GM19035 (cell line): ENCODE results near the gene CAMK4.

Experiments used
- ATAC-seq: cut with Tn5 transposase; IDR thresholded peaks from one replicate; pipeline ENCODE4 v1.9.1; 2021; ENCODE audit not compliant: unreplicated experiment

The CAMK4 gene

DNA sequence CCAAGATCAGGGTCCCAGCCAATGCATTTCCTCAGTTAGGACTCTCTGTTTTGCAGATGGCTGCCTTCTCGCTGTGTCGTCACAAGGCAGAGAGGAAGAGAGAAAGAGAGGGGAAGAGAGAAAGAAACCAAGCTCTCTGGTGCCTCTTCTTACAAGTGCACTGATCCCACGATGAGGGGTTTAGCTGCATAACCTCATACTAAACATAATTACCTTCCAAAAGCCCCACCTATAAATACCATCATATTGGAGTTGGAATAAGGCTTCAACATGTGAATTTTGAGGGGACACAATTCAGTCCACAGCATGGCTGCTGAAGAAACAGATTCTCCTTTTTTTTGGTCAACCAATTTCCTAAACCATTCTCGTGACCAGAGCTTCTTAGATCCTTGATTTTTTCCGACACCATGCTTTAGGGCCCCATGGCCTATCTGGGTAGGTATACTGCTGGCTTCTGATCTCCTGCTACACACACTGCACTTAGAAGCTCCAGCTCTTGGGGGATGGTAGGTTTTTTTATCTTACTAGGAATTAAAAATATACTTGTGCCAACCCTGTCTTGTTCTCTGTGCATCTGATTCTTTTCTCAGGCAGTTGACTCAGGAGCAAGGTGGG, 5.1 kb downstream of the CAMK4 start:
- ATAC-seq, result no peak

DNA sequence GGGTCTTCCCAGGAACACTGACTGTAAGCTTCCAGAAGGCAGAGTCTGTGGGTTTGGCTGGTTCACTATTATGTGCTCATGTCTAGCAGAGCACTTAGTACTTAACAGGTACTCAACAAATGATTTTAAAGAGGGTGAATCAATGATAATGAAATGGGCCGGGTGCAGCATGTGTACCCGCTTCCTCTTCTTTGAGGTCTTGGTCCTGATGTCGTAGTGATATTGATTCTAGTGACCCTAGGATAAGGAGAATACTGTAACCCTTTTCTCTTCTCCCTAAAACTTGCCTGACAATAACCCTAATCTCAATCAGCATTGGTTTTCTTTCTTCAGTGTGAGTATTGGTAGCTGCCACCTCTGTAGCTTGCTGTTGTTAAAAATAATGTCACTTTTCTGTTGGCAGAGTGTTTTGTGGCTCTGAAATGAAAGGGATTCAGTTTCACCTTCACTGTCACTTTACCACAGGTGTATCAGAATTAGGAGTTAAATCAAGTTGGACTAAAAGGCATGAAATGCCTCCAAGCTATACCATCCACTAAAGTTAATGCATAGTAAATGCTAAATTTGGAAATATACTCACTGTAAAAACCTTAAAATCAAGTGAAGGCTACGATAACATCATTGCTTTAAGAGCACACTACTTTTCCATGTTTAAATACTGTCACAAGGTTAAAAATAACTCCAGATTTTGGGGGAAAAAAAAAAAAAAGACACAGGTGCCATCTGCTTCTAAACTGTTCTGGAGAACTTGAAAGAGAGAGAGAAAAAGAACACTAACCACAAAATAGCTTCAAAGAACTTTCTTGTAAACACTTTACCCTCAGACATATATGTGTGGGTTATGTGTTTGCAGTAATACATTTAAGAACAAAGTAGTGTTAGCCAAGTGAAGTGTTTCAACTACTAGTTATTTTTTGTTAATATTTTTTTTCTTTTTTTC, 6.0 kb downstream of the CAMK4 start:
- ATAC-seq, result peak; percentile 34

DNA sequence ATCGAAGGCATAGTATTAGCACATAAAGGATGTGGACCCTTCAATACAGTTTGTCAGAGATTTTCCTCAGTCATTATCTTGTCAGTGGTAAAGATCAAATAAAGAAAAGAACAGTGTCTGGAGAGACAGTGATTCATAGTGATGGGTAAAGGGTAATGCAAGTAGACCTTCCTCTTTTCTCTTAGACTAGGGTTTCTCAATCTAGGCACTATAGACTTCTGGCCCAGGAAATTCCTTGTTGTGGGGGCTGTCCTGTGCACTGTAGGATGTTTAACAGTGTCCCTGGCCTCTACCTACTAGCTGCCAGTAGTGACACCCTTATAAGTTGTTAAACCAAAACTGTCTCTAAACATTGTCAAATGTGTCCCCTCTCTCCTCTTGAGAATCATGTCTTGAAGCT, 6.9 kb downstream of the CAMK4 start:
- no peak for ATAC-seq

DNA sequence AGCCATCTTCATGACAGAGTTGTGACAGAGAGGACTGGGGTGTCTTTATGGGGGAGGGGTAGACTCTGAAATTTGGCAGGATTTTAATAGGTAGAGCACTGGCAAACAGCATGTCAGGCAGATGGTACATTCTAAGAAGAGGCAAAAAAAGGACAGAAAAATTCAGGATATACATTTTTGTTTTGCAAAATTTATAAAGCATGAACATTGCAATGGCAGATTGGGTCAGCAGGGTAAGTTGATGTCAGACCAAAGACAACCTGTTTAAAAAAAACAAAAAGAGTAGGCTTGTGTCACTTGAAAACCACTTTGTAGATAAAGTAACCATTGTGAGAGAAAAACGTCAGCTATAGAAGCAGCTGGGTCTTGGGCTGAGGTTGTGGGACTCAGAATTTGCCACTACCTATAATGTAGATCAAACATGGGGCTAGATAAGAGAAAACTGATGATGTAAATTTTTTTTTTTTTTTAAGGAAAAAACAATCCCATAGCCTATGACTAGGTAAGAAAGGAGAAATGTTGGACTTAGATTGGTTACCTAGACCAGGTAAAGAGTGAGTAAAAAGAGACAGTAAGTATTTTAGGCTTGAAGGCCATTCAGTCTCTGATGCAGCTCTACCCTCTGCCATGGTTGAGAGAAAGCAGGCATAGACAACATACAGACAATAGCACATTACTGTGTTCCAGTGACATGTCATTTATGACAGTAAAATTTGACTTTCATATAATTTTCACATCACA, 8.3 kb downstream of the CAMK4 start:
- ATAC-seq, result no peak

DNA sequence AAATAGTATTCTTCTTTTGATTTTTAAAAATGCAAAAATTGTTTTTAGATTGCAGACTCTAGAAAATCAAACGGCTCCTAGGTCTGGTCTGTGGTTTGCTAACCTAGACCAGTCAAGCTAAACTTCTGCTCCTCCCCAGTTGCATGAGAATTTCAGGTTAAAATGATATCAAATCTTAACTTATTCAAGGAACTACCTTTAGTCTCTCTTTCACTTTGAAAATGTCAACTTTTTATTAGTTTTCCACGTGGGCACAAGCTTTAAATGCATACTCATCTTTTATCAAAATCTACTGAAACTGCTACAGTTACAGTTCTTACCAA, 8.8 kb downstream of the CAMK4 start:
- no peak for ATAC-seq

DNA sequence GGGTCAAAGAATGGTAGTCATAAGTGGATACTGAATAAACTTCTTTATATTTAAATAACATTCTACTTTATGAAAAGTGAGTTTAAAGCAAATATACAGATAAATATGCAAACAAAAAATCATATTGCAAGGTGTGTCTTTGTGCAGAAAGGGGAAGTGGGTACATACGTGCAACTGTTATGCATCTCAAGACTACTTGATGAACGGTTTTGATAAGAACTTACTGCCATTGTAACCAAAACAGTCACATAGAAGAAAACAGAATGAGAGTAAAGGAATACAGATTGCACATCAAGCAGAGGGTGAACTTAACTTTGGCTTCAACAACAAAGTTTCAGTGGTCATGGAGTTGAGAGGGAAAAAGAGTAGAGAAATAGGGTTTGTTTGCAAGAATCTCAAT, 9.9 kb downstream of the CAMK4 start:
- ATAC-seq, result no peak

DNA sequence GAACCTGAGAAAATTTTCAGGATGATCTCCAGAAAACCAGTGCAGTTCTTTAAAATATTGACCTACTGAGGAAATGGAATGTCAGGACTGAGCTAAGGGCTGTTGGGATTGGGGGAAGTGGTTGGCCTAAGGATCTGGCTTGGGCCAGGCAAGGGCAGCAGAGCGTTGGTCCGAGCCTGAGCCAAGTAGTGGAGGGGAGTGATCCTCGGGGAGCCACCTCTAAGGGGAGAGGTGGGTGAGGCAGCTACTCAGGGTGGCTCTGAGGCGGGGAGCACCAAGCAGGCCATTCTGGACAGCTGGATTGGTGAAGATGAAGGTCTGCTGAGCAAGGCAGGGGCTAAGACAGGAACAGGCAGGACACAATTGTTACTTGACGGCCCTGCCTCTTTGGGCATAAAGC, 11.5 kb downstream of the CAMK4 start:
- no peak for ATAC-seq

DNA sequence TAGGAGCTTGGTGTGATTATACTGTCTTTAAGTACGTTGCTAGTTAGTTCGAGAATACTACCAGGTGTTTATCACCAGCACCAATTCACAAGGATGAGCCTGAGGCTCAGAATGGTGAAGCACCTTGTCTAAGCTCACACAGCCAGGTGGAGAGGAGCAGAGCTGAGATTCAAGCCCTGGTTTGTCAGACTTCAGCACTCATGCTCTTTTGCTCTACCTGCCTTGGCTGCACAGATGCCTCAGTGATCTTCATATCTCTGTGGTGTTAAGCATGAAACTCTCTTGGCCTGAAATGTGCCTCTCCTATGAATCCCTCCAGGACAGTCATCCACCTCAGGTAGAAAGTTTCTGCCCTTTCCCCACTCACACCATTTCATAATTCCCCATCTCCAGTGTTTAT, 12.2 kb downstream of the CAMK4 start:
- ATAC-seq, result no peak

DNA sequence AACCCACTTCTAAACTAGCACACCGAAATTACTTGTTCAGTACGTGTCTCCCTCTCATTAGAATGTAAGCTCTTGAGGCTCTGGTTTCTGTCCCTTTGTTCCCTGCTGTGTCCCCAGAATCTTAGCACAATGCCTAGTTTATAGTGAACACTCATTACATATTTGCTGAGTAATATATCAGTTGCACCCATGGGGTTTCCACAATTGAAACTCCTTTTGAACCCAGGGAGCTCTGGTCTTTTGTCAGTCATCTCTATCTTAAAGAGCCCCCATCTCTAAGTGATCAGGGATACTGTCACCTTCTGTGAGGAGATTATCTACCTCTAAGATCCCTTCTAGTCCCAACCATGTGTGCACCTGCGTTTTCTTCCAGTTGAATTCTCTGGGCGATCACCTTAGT, 12.8 kb downstream of the CAMK4 start:
- ATAC-seq, result no peak

DNA sequence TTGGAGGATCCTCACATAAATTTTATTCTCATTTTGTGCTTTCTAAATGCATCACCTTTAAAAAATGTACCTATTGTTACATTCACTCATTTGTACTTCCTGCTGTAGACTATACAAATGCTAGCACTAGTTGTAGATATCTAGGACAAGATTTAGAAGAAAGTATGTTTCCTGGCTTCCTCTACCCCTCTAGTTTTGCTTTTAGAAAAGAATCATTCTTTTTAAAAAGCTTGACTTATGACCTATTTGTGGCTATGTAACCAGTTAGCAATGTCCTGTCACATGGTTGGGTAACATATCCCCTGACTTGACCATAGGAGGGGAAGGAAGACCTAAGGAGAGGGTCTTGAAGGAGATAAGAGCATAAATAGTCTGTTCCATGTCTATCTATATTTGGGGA, 13.3 kb downstream of the CAMK4 start:
- ATAC-seq, result no peak

DNA sequence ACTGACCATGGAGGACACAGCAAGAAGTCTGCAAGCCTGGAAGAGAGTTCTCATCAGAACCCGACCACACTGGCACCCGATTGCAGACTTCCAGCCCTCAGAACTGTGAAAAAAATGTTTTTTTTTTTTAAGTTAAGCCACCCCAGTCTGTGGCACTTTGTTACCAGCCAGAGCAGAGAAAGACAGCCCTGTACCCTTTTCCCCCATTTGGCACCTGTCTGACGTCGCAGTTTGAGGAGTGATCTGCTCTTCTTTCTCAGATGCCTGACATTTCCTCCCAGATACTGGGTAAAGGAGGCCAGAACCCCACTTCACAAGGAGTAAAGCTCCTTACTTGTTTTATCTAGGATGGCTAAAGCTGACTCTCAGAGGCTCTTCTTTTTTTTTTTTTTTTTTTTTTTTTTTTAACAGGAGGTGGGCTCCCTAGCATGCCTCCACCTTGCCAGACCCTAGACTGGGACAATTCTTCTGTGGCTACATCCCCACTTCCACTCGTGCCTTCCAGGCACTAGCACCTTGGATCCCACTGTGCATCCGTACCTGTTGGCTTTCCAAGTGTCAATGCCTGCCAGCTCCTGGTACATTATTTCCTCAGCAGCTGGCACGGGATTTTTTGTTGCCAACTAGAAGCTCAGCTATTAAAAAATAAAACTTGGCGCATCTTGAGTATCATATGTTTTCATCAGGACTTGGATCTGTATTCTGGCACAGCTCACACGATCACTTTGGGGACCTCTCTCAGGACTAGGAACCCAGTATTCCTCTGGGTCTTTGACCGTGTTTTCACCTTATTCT, 14.4 kb downstream of the CAMK4 start:
- no peak for ATAC-seq

DNA sequence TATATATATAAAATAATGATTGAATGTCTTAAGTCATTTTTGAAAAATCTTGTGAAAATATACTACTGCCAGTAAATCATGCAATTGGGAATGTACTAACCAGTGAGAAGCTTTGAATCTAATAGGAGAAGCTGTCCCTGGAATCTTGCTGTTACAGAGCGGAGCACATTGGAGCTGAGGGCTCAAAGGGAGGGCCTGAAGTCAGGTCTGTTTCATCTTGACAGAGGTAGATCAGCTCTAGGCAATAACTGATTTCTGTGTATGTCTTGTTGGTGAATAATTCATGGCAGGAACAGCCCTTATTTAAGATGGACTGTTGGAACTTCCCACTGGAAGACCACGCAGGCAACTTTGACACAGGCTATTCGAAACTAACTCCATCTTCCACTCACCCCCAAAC, 17.5 kb downstream of the CAMK4 start:
- no peak for ATAC-seq

DNA sequence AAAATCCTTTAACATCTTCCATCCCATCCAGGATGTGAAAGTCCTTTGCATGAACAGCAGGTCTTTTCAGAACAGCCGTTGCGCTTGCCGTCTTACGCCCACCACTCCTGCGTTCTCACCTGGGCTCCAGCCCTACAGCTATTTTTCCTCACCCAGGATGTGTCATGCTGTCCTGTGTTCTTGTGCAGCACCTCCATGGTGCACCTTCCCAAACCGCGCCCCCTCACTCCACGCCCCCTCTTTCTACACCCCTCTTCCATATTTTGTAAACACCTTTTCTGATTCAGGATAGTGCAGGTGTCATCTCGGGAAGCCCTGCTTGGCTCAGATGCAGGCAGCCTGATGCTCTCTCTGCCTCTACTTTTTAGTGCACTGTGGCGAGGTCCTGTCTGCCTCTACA, 18.4 kb downstream of the CAMK4 start:
- no peak for ATAC-seq

DNA sequence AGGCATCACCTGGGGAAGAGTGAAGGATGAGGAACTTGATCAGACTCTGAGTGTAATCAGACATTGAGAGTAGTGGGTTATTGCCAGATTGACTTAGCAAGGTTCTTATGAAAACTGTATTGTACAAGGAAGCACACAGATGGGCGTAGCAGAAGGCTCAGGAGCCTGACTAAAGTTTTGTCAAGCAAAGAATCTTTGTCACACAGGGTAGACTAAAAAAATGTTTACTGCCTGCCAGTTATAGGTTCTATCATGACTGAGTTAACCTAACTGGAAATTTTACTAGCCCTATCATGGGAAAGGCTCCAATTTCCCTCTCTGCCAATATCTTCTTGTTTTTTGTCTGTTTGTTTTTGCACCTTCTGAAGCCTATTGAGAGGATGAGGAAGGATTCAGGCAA, 19.1 kb downstream of the CAMK4 start:
- no peak for ATAC-seq

DNA sequence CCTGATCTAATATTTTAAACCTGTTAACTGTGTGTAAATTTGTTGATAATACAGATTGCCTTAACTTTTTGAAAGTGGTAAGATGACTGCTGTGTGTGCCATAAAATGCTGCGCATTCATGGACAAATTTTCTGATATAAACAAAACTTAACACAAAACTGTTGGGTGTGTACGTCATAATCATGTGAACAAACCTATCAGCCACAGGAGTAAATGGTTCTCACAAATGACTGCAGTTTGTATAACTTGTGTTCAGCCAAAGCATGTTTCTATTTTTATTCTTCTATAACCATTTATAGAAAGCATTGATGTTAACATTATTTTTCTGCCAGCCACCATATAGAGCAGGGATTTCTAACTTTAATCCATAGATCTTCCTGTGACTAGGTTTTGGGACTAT, 21.5 kb downstream of the CAMK4 start:
- no peak for ATAC-seq

DNA sequence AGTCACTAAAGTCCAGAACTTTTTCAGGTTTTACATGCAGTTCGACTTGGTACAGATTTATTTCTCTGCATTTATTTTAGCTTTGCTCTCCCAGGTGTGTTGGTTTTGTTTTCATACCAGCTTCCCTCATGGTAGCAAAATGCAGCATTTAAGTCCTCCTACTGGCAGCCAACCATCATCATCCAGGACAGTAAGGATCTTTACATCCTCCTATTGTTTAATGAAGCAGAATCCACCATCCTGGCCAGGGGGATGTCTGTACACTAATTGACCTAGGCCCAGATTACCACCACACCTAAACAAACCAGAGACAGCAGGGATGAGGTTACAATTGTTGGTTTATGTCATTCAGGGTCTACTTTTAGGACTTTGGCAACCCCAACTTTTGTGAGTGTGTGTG, 22.3 kb downstream of the CAMK4 start:
- ATAC-seq, result no peak

DNA sequence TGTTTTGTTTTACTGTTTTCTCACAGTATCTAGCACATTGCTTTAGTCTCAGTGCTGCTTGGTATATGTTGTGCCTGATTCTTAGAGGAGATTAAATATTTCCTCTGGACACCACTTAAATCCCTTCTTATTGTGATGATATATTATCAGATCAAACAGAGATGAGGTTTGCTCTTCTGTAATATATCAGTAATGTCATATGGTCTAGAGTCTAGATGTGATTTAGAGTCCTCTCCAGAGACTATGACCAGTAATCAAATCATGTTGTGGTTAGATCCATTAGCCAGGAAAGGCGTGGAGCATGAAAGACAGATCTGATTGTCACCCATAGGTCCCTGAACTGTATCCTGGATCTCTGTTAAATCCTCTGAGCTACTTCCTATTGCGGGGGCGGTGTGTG, 24.4 kb downstream of the CAMK4 start:
- ATAC-seq, result no peak

DNA sequence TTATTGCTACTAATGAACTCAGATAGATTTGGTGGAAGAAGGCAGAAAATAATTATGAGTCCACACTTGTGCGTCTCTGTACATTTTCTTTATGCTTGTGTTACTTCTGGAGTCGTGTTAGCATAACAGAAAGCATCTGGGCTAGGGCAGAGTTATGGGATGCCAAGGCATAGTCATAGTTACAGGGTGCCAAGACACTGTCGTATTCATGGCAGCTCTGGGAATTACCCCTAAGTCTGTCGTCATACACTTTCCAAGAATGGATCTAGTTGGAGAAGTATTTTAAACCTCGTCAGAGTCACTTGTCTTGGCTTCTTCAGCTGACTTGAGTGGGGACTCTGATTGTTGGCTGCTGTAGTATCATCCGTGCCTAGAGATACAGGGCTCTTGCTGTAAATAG, 27.7 kb downstream of the CAMK4 start:
- ATAC-seq, result no peak

DNA sequence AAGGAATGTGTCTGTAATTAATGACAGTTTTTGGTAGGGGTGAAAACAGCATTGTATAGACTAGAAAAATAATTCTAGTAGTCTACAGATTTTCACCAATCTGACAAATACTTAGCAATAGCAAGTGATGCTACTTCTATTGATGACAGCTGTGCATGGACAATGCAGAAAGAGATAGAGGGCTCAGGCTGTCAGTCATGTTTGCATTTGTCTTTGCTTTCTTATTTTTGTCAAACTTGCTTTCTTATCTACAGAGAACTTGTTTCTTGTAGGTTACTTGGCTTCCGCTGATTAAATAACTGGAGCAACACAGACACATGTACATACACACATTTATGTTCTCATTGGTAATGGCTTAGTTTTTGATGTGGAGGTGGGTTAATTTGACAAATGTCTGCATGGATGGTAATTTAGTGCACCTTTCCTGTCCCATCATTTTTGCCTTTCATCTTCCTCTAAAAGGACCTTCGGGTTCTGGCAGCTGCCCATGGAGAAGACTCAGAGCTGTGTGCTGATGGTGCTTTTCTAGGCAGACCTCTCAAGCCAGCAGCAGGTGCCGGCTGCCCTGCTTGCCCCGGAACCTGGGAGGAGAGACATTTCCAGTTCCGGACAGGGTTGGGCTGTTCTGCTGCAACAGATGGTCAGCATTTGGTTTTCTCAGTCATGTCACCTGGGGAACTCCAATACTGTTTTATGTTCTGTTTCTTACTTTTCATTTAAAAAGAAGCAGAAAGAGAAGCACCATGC, 28.8 kb downstream of the CAMK4 start:
- ATAC-seq, result peak; percentile 65

DNA sequence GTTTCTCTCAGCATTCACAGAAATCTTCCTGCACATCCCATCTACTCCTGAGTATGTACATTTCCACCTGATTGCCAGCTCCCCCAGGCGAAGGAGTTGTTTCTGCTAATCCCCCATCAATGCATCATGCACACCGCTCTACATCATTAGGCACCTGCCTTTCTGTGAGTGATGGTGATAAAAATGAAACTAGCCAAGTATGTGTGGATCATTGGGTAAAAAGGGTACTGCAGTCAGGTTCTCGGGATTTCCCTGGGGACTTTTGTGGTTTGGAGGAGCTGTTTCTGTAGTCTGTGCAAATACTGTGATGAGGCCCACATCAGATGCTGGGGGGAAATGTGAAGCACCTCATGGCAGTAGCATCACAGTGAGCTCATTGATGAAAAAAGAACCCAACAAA, 30.4 kb downstream of the CAMK4 start:
- ATAC-seq, result peak; percentile 72

DNA sequence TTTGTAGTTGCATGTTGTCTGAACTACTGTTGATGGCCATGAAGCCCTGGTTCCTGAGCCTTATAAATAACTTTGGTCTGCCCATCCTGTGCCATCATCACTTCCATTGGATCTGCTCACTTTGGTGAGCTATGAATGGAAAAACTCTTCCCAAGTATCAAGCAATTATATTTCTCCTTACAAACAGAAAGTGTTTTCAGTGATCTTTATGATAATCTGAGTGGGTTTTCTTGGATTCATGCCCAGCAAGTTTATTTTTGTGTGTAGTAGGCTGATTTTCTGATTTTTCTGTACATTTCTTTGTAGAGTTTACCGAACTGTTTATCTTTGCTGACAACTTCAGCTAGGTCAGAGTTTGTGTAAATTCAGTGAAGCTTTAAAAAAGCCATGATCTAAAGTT, 31.0 kb downstream of the CAMK4 start:
- peak; percentile 15 for ATAC-seq
